CD4-positive, alpha-beta T cell treated with Interleukin-1 beta for 1 hour (primary cell): ENCODE measurements around the gene RNF25.

Experiments
- DNase-seq, 2 donors: peaks; one replicate each; pipeline ENCODE4 v3.0.0-alpha.2; 2020 to 2022

RNF25 gene

GRCh38 chr2:218671654-218672566 is at the start of gene RNF25, which contains the start of gene STK36:
Gene RNF25, minus strand, starts transcription at chr2:218672002. Its CDS starts 32 bp downstream, at chr2:218671970.
Gene STK36, plus strand, starts transcription at chr2:218672086. Its CDS starts 744 bp downstream, at chr2:218672830.
- peak; percentile 82 to 83 for DNase-seq

GRCh38 chr2:218721488-218721887 is 49.7 kb upstream of the RNF25 start:
- DNase-seq = no peak

GRCh38 chr2:218720048-218721041 is 48.5 kb upstream of the RNF25 start:
- no peak for DNase-seq

- no peak for DNase-seq
These were observed 47.7 kb upstream of the RNF25 start for GRCh38 chr2:218719457-218719856.

- no peak for DNase-seq
These were observed 46.3 kb upstream of the RNF25 start for GRCh38 chr2:218718058-218718457.

- no peak for DNase-seq
These were observed 45.5 kb upstream of the RNF25 start for GRCh38 chr2:218717262-218717661.

GRCh38 chr2:218716070-218716469 is 44.3 kb upstream of the RNF25 start:
- no peak for DNase-seq

GRCh38 chr2:218713922-218714321 is 42.1 kb upstream of the RNF25 start:
- no peak for DNase-seq

- DNase-seq = no peak
These were observed 39.7 kb upstream of the RNF25 start for GRCh38 chr2:218711550-218711929.

GRCh38 chr2:218710687-218711549 is 39.1 kb upstream of the RNF25 start, which contains the start of gene TTLL4:
Gene TTLL4, plus strand, starts transcription at chr2:218710835. Its CDS starts 26,842 bp downstream, at chr2:218737677.
- peak; percentile 99 for DNase-seq

GRCh38 chr2:218710334-218710686 is 38.5 kb upstream of the RNF25 start:
- no peak for DNase-seq

GRCh38 chr2:218709908-218710307 is 38.1 kb upstream of the RNF25 start:
- DNase-seq = no peak

GRCh38 chr2:218708086-218708485 is 36.3 kb upstream of the RNF25 start:
- no peak for DNase-seq

GRCh38 chr2:218703341-218703740 is 31.5 kb upstream of the RNF25 start:
- DNase-seq = no peak

- no peak for DNase-seq
These were observed 30.0 kb upstream of the RNF25 start for GRCh38 chr2:218701806-218702205.

- no peak for DNase-seq
These were observed 27.1 kb upstream of the RNF25 start for GRCh38 chr2:218698885-218699284.

GRCh38 chr2:218694405-218695145 is 22.8 kb upstream of the RNF25 start:
- DNase-seq = no peak

GRCh38 chr2:218691234-218691633 is 19.4 kb upstream of the RNF25 start:
- no peak for DNase-seq

GRCh38 chr2:218687400-218688060 is 15.7 kb upstream of the RNF25 start:
- DNase-seq = peak; percentile 41 to 45

GRCh38 chr2:218680061-218680460 is 8.3 kb upstream of the RNF25 start:
- no peak for DNase-seq

- DNase-seq = peak in 1 of 2 donors; percentile 61
These were observed 7.3 kb upstream of the RNF25 start for GRCh38 chr2:218679119-218679518.
